ENCODE data around the gene PLCB1.

DNA sequence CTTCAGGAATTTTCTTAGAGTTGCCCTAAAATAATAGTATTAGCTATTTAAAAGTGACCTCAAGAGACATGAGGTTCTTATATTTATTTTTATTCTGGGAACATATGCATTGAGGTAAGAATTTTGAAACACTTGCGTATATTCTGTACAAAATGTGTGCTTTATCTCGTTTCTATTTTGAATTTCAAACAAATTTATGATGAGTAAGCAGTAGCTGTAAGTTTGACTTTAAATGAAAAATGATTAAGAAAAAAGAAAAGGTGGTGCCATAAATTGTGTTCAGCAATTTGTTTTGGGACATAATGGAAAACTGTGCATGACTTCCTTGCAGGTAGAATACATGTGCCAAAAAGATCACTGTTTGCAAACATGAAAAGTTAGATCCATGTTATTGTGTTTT lies 503.8 kb downstream of the PLCB1 start:
- TF ChIP-seq CTCF (conservative IDR thresholded peaks at IDR 0.05; ENCODE audit: low read depth in 2 of 2) (no peak), POLR2AphosphoS5 (IDR thresholded peaks at IDR 0.05; ENCODE audit: low read depth) (no peak)
